Measurements from ENCODE around the gene LRFN5. TPM values are rescaled to one million over a fixed set of nuclear protein-coding genes. Genes with fewer than 3 reads are reported as not detected.

Gene LRFN5
- total RNA-seq, 2 experiments from 2014 or later = not detected

GRCh38 chr14:41758011-41758665, 151.5 kb downstream of the LRFN5 start:
- H3K4me3 Mint-ChIP-seq = no peak overlapping the region
- no peaks in the 10 kb centered on the region for H3K27me3 Mint-ChIP-seq
- peaks cover 6% of the 10 kb centered on the region for H3K9me3 Mint-ChIP-seq
- no peaks in the 10 kb centered on the region for H3K36me3 Mint-ChIP-seq (ENCODE audit: low read depth)
- no peak for DNase-seq
- POLR2A ChIA-PET = no interaction called here
- H3K27ac Mint-ChIP-seq = no peak overlapping the region
- CTCF ChIA-PET = no interaction called here
- no peaks in the 10 kb centered on the region for H3K4me1 Mint-ChIP-seq

DNA sequence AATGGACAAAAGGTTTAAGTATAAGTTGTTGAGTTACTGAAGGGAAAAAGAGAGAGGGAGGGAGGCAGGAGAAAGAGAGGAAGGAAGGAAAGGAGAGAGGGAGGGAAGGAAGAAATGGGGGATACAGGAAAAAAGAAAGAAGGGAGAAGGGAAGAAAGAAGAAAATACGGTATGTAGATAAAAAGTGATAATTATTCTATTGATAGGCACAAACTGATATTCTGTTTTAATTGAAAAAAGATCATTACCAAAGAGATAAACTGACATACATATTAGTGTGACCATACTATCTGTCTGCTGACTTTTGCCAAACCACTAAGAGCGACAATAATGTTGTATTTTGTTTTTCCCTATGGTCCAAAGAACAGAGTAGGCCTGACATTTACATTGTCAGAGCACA, 154.5 kb downstream of the LRFN5 start:
- Mint-ChIP-seq H3K36me3 (ENCODE audit: low read depth) (no peaks in the 10 kb centered on the region), H3K9me3 (peaks cover 4% of the 10 kb centered on the region), H3K27ac (no peak overlapping the region), H3K27me3 (no peaks in the 10 kb centered on the region), H3K4me1 (no peaks in the 10 kb centered on the region), H3K4me3 (no peak overlapping the region)
- CTCF ChIA-PET = no interaction called here
- POLR2A ChIA-PET = no interaction called here
- DNase-seq = no peak

DNA sequence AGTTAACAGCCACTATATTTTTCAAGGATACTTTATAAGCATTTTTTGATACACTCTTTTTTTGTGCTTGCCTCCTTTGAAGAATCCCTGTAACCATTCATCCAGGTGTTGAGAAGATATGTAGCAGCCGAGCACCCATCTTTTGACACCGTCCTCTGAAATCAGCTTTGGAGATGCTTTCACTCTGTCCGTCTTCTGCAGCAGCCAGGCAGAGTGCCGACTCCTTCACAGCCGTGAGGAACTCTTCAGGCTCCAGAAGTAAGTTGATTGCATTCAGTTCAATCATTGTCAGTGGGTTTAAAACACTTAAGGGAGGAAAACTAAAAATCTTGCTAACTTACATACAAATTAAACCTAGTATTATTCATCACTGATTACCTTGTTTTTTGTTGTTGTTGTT, 160.1 kb downstream of the LRFN5 start:
- ChIA-PET POLR2A (no interaction called here), CTCF (no interaction called here)
- H3K4me1 Mint-ChIP-seq = no peaks in the 10 kb centered on the region
- no peak overlapping the region for H3K27ac Mint-ChIP-seq
- H3K36me3 Mint-ChIP-seq (ENCODE audit: low read depth) = no peaks in the 10 kb centered on the region
- no peaks in the 10 kb centered on the region for H3K27me3 Mint-ChIP-seq
- no peak for DNase-seq
- H3K4me3 Mint-ChIP-seq = no peak overlapping the region
- H3K9me3 Mint-ChIP-seq = no peaks in the 10 kb centered on the region

GRCh38 chr14:41773536-41774279, 167.0 kb downstream of the LRFN5 start:
- Mint-ChIP-seq H3K4me1 (no peaks in the 10 kb centered on the region), H3K4me3 (no peak overlapping the region), H3K9me3 (no peaks in the 10 kb centered on the region), H3K27me3 (no peaks in the 10 kb centered on the region), H3K27ac (no peak overlapping the region), H3K36me3 (ENCODE audit: low read depth) (no peaks in the 10 kb centered on the region)
- POLR2A ChIA-PET = no interaction called here
- DNase-seq = no peak
- CTCF ChIA-PET = no interaction called here

- H3K4me1 Mint-ChIP-seq = no peaks in the 10 kb centered on the region
- no peaks in the 10 kb centered on the region for H3K36me3 Mint-ChIP-seq (ENCODE audit: low read depth)
- no peaks in the 10 kb centered on the region for H3K27me3 Mint-ChIP-seq
- DNase-seq = no peak
- no peak overlapping the region for H3K27ac Mint-ChIP-seq
- H3K4me3 Mint-ChIP-seq = no peak overlapping the region
- H3K9me3 Mint-ChIP-seq = no peaks in the 10 kb centered on the region
- ChIA-PET POLR2A (no interaction called here), CTCF (no interaction called here)
Measured at GRCh38 chr14:41782511-41782910, 175.8 kb downstream of the LRFN5 start.

DNA sequence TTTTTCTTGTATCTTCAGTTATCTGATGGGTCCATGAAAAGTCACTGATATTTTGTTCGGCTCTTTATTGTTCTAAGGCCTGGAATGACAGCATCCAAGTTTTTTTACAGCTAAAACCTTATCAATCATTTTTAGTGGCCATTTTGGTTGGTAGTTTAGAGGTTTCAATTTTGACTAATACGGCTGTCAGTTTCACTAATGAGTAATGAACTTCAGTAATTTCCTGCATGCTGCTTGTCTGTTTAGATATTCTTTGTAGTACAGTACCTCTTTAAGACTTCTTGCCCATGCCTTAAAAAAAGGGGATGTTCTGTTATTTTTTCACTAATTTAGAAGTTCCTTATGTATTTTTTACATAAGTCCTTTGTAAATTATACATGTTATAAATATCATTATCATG, 176.7 kb downstream of the LRFN5 start:
- CTCF ChIA-PET = no interaction called here
- Mint-ChIP-seq H3K27me3 (no peaks in the 10 kb centered on the region), H3K4me1 (no peaks in the 10 kb centered on the region), H3K9me3 (no peaks in the 10 kb centered on the region), H3K4me3 (no peak overlapping the region), H3K27ac (no peak overlapping the region), H3K36me3 (ENCODE audit: low read depth) (no peaks in the 10 kb centered on the region)
- no peak for DNase-seq
- POLR2A ChIA-PET = no interaction called here

- Mint-ChIP-seq H3K36me3 (ENCODE audit: low read depth) (no peaks in the 10 kb centered on the region), H3K4me1 (no peaks in the 10 kb centered on the region), H3K4me3 (no peak overlapping the region), H3K9me3 (no peaks in the 10 kb centered on the region), H3K27me3 (no peaks in the 10 kb centered on the region), H3K27ac (no peak overlapping the region)
- ChIA-PET POLR2A (no interaction called here), CTCF (no interaction called here)
- no peak for DNase-seq
Measured at GRCh38 chr14:41785696-41786095, 179.0 kb downstream of the LRFN5 start.

GRCh38 chr14:41799817-41800216, 193.1 kb downstream of the LRFN5 start:
- DNase-seq = no peak
- no peak overlapping the region for H3K4me3 Mint-ChIP-seq
- no peaks in the 10 kb centered on the region for H3K27me3 Mint-ChIP-seq
- POLR2A ChIA-PET = no interaction called here
- CTCF ChIA-PET = no interaction called here
- H3K9me3 Mint-ChIP-seq = no peaks in the 10 kb centered on the region
- no peaks in the 10 kb centered on the region for H3K36me3 Mint-ChIP-seq (ENCODE audit: low read depth)
- H3K27ac Mint-ChIP-seq = no peak overlapping the region
- no peaks in the 10 kb centered on the region for H3K4me1 Mint-ChIP-seq

DNA sequence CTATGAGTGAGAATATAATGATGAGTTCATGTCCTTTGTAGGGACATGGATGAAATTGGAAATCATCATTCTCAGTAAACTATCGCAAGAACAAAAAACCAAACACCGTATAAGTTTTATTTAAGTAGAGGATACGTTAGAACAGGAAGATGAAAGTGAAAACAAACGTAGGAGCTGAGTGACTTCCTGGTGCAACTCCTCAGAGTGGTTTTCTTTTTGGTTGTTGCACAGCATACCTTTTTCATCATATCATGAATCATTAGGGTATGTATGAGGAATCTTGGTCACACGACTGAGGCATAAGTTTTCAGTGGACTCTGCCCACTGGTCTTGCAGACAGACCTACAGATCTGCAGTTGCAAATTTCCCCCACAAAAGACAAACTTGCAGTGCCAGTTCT, 199.0 kb downstream of the LRFN5 start:
- POLR2A ChIA-PET = no interaction called here
- peaks cover 2% of the 10 kb centered on the region for H3K4me1 Mint-ChIP-seq

GRCh38 chr14:41806366-41806975, 199.8 kb downstream of the LRFN5 start:
- Mint-ChIP-seq H3K36me3 (ENCODE audit: low read depth) (no peaks in the 10 kb centered on the region), H3K27me3 (no peaks in the 10 kb centered on the region), H3K9me3 (peaks cover 3% of the 10 kb centered on the region), H3K27ac (no peak overlapping the region), H3K4me1 (peaks cover 2% of the 10 kb centered on the region), H3K4me3 (no peak overlapping the region)
- ChIA-PET POLR2A (no interaction called here), CTCF (no interaction called here)
- DNase-seq = no peak

More for the DNA sequence above, 199.0 kb downstream of the LRFN5 start:
- Mint-ChIP-seq H3K36me3 (ENCODE audit: low read depth) (no peaks in the 10 kb centered on the region), H3K9me3 (peaks cover 3% of the 10 kb centered on the region), H3K27me3 (no peaks in the 10 kb centered on the region), H3K4me3 (no peak overlapping the region), H3K27ac (no peak overlapping the region)
- CTCF ChIA-PET = no interaction called here
- no peak for DNase-seq

- Mint-ChIP-seq H3K9me3 (peaks cover 3% of the 10 kb centered on the region), H3K27me3 (no peaks in the 10 kb centered on the region), H3K27ac (no peak overlapping the region), H3K4me3 (no peak overlapping the region), H3K36me3 (ENCODE audit: low read depth) (no peaks in the 10 kb centered on the region), H3K4me1 (peaks cover 2% of the 10 kb centered on the region)
- DNase-seq = no peak
- POLR2A ChIA-PET = no interaction called here
- CTCF ChIA-PET = no interaction called here
Measured at GRCh38 chr14:41810362-41810761, 203.7 kb downstream of the LRFN5 start.

GRCh38 chr14:41817626-41818025, 210.9 kb downstream of the LRFN5 start:
- Mint-ChIP-seq H3K27ac (no peak overlapping the region), H3K4me1 (no peaks in the 10 kb centered on the region), H3K4me3 (no peak overlapping the region), H3K36me3 (ENCODE audit: low read depth) (no peaks in the 10 kb centered on the region), H3K27me3 (no peaks in the 10 kb centered on the region), H3K9me3 (no peaks in the 10 kb centered on the region)
- POLR2A ChIA-PET = no interaction called here
- CTCF ChIA-PET = no interaction called here
- DNase-seq = no peak

GRCh38 chr14:41824441-41824840, 217.8 kb downstream of the LRFN5 start:
- H3K9me3 Mint-ChIP-seq = peaks cover 3% of the 10 kb centered on the region
- no peaks in the 10 kb centered on the region for H3K27me3 Mint-ChIP-seq
- POLR2A ChIA-PET = no interaction called here
- DNase-seq = no peak
- no peak overlapping the region for H3K4me3 Mint-ChIP-seq
- H3K4me1 Mint-ChIP-seq = no peaks in the 10 kb centered on the region
- CTCF ChIA-PET = interaction anchor here (0.5 kb wide), 1 partner anchor 10 kb away, joined by 3 read pairs; no protein-coding TSS in a partner anchor
- H3K27ac Mint-ChIP-seq = no peak overlapping the region
- no peaks in the 10 kb centered on the region for H3K36me3 Mint-ChIP-seq (ENCODE audit: low read depth)

GRCh38 chr14:41825622-41826021, 218.9 kb downstream of the LRFN5 start:
- Mint-ChIP-seq H3K36me3 (ENCODE audit: low read depth) (no peaks in the 10 kb centered on the region), H3K4me1 (no peaks in the 10 kb centered on the region), H3K4me3 (no peak overlapping the region), H3K27me3 (no peaks in the 10 kb centered on the region), H3K27ac (no peak overlapping the region), H3K9me3 (peaks cover 3% of the 10 kb centered on the region)
- POLR2A ChIA-PET = no interaction called here
- no peak for DNase-seq
- CTCF ChIA-PET = no interaction called here
